DOHH2 (cell line): ENCODE results near the gene INSR.

Experiments used
- H3F3A ChIP-seq: fragments of 200-600 bp; sonication (generic), shearing (Covaris generic); 2 replicates; pipeline ENCODE4 v1.6.0; 2016; ENCODE audit warnings: antibody characterized with exemption, mild to moderate bottlenecking; ENCODE audit not compliant: control insufficient read depth, insufficient read depth
- H3K27ac ChIP-seq: fragments of 200-600 bp; sonication (generic); 2 replicates; pipeline ENCODE4 v1.5.1; 2014; ENCODE audit warnings: low read depth, mild to moderate bottlenecking, low read length, moderate library complexity
- H3K27me3 ChIP-seq: fragments of 200-600 bp; sonication (generic); 2 replicates; pipeline ENCODE4 v1.6.1; 2014; ENCODE audit warnings: mild to moderate bottlenecking, low read length, mixed read lengths; ENCODE audit not compliant: control insufficient read depth
- H3K36me3 ChIP-seq: fragments of 200-600 bp; sonication (generic); 2 replicates; pipeline ENCODE4 v1.6.1; 2014; ENCODE audit warnings: mild to moderate bottlenecking, low read length, moderate library complexity, mixed read lengths; ENCODE audit not compliant: control insufficient read depth
- H3K4me1 ChIP-seq: fragments of 200-600 bp; sonication (generic); 2 replicates; pipeline ENCODE4 v1.6.1; 2014; ENCODE audit warnings: mild to moderate bottlenecking, low read length, mixed read lengths; ENCODE audit not compliant: control insufficient read depth
- H3K4me2 ChIP-seq: fragments of 200-600 bp; sonication (generic); 2 replicates; pipeline ENCODE4 v1.6.0; 2014; ENCODE audit warnings: mild to moderate bottlenecking, low read length, moderate library complexity
- H3K4me3 ChIP-seq: fragments of 200-600 bp; sonication (generic); 2 replicates; pipeline ENCODE4 v1.5.1; 2014; ENCODE audit warnings: mild to moderate bottlenecking, low read length, mixed read lengths
- H3K79me2 ChIP-seq: fragments of 200-600 bp; sonication (generic); 2 replicates; pipeline ENCODE4 v1.6.1; 2014; ENCODE audit warnings: mild to moderate bottlenecking, low read length, mixed read lengths; ENCODE audit not compliant: control insufficient read depth
- H3K9me2 ChIP-seq: fragments of 200-600 bp; sonication (generic); replicated peaks from 2 replicates; pipeline ENCODE4 v1.6.1; 2014; ENCODE audit warnings: mild to moderate bottlenecking, low read length, mixed read lengths; ENCODE audit not compliant: control insufficient read depth
- H3K9me3 ChIP-seq: fragments of 200-600 bp; sonication (generic); 2 replicates; pipeline ENCODE4 v1.6.1; 2014; ENCODE audit warnings: antibody characterized with exemption, low read length, mixed read lengths; ENCODE audit not compliant: control insufficient read depth, insufficient read depth
- H4K20me1 ChIP-seq: fragments of 200-600 bp; sonication (generic); 2 replicates; pipeline ENCODE4 v1.6.0; 2014; ENCODE audit warnings: low read depth, mild to moderate bottlenecking, antibody characterized with exemption, low read length, moderate library complexity; ENCODE audit not compliant: control insufficient read depth, insufficient read depth
- CTCF ChIP-seq: fragments of 200-600 bp; sonication (generic); IDR thresholded peaks from one replicate; pipeline ENCODE4 v1.5.1; 2014; ENCODE audit warnings: antibody characterized with exemption, mild to moderate bottlenecking, low read depth, low read length; ENCODE audit not compliant: poor library complexity, severe bottlenecking
- EZH2phosphoT487 ChIP-seq: fragments of 200-600 bp; sonication (generic); IDR thresholded peaks from 2 replicates; pipeline ENCODE4 v1.6.1; 2017; ENCODE audit warnings: borderline replicate concordance, mild to moderate bottlenecking, antibody characterized with exemption, low read length, moderate library complexity, mixed read lengths

Gene INSR

GRCh38 chr19:7331446-7331845, 37.2 kb upstream of the INSR start:
- Histone ChIP-seq H3K36me3 (no peaks in the 10 kb centered on the region), H3K79me2 (no peaks in the 10 kb centered on the region), H3K9me2 (no peaks in the 10 kb centered on the region), H3K4me2 (no peak overlapping the region), H3K27me3 (no peaks in the 10 kb centered on the region), H3K4me1 (peaks cover 73% of the 10 kb centered on the region), H3K4me3 (no peak overlapping the region), H4K20me1 (no peaks in the 10 kb centered on the region), H3K9me3 (peaks cover 11% of the 10 kb centered on the region), H3K27ac (no peak overlapping the region), H3F3A (peaks cover 11% of the 10 kb centered on the region; the same call in 1 of the 2 replicates)
- TF ChIP-seq CTCF = no peak
- no peak for TF ChIP-seq EZH2phosphoT487

GRCh38 chr19:7328647-7329046, 34.4 kb upstream of the INSR start:
- no peaks in the 10 kb centered on the region for H3K79me2 ChIP-seq
- no peaks in the 10 kb centered on the region for H3K27me3 ChIP-seq
- peak overlapping the region; percentile 43 for H3K4me2 ChIP-seq
- peaks cover 14% of the 10 kb centered on the region; the same call in 1 of the 2 replicates for H3K9me3 ChIP-seq
- no peaks in the 10 kb centered on the region for H4K20me1 ChIP-seq
- H3K4me3 ChIP-seq = no peak overlapping the region
- H3K36me3 ChIP-seq = no peaks in the 10 kb centered on the region
- TF ChIP-seq CTCF (peak; percentile 50), EZH2phosphoT487 (no peak)
- H3F3A ChIP-seq = peaks cover 6% of the 10 kb centered on the region; the same call in 1 of the 2 replicates
- peaks cover 56% of the 10 kb centered on the region for H3K4me1 ChIP-seq
- H3K9me2 ChIP-seq = no peaks in the 10 kb centered on the region
- H3K27ac ChIP-seq = no peak overlapping the region

DNA sequence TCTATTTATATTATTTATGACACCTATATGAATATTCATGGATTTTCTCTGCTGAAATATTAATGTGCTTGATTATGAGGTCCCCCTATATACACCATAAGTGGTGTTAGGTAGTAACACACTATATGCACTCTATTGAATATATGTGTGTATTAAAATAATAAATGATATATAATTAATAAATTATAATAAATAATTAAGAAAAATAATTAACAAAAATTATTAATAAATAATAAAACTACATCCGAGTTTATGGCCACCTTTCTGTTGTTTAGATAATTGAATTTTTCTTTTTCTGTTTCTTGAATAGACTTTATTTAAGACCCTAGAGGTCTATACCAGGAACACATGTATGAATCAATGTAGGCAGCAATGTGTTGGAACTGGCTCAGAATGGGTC, 33.6 kb upstream of the INSR start:
- Histone ChIP-seq H3K27me3 (no peaks in the 10 kb centered on the region), H3K36me3 (no peaks in the 10 kb centered on the region), H3K27ac (no peak overlapping the region), H3K9me2 (no peaks in the 10 kb centered on the region), H3K4me3 (no peak overlapping the region), H3K4me1 (peaks cover 52% of the 10 kb centered on the region), H3K79me2 (no peaks in the 10 kb centered on the region), H4K20me1 (no peaks in the 10 kb centered on the region), H3K9me3 (peaks cover 14% of the 10 kb centered on the region; the same call in 1 of the 2 replicates), H3K4me2 (no peak overlapping the region), H3F3A (peaks cover 6% of the 10 kb centered on the region; the same call in 1 of the 2 replicates)
- TF ChIP-seq EZH2phosphoT487 (no peak), CTCF (no peak)
